Right lobe of liver (tissue), 6 donors: ENCODE results near the gene FOXP1. TPM values are rescaled to one million over a fixed set of nuclear protein-coding genes. Genes with fewer than 3 reads are reported as not detected.

Experiments used
- ATAC-seq, 4 donors: fragments of 200-7000 bp; cut with Tn5 transposase; one replicate each; pipeline ENCODE4 v1.9.1; 2020; ENCODE audit warnings: mild to moderate bottlenecking in 4 of 4, moderate library complexity in 4 of 4
- DNase-seq, 3 donors: peaks; one replicate each; pipeline ENCODE4 v3.0.0-alpha.2; 2020
- H3K27ac ChIP-seq, 3 donors: fragments of 200-600 bp; one replicate each; pipeline ENCODE4 v1.8.0; 2022
- H3K27me3 ChIP-seq, 2 donors: fragments of 200-600 bp; one replicate each; pipeline ENCODE4 v1.8.0; 2022
- H3K36me3 ChIP-seq, 4 donors: fragments of 200-600 bp; sonication (generic) in 1 of 4; one replicate each; pipeline versions ENCODE4 v1.5.1 to v1.8.0; 2017 to 2022; ENCODE audit warnings: control low read depth in 1 of 4
- H3K4me1 ChIP-seq, 4 donors: fragments of 200-600 bp; sonication (generic) in 1 of 4; one replicate each; pipeline versions ENCODE4 v1.5.1 to v1.8.0; 2017 to 2022; ENCODE audit warnings: control low read depth in 1 of 4
- H3K4me3 ChIP-seq, 3 donors: fragments of 200-600 bp; one replicate each; pipeline ENCODE4 v1.8.0; 2022
- H3K9me3 ChIP-seq, 4 donors: fragments of 200-600 bp; sonication (generic) in 1 of 4; one replicate each; pipeline versions ENCODE4 v1.5.1 to v1.8.0; 2017 to 2022; ENCODE audit warnings: control low read depth in 1 of 4
- POLR2A ChIP-seq: fragments of 450-650 bp; IDR thresholded peaks from one replicate; pipeline ENCODE4 v1.6.1; 2017; ENCODE audit warnings: antibody characterized with exemption, mild to moderate bottlenecking
- WGBS: methylation state at CpG from one replicate; pipeline ENCODE4 v1.1.6; 2018; ENCODE audit warnings: low coverage, low lambda C conversion rate; ENCODE audit not compliant: insufficient coverage; ENCODE audit errors: missing lambda C conversion rate; 5-methylcytosine and 5-hydroxymethylcytosine counted together
- intact Hi-C, 2 donors: fragments of 100-400 bp; cut with DNase I; formaldehyde crosslinking; loops; one replicate each; pipeline versions ENCODE4 v1.11.2 to v1.14.1; 2022
- total RNA-seq, 6 experiments: library from RNA; depleted of rRNA in 2 of 6; stranded (reverse); fragments of >200 nt in 2 of 6; fragmentation: NEBNext Ultra II Directional in 3 of 6; extraction: Animal tissue kit (Norgen Biotek cat#: 25700) in 3 of 6; gene quantifications; one replicate each; pipeline versions ENCODE4 v1.1.0 to v1.2.4, GENCODE V29; 2016 to 2023
- TF ChIP-seq, protein P1 (sequence below), 4 donors: fragments of 200-600 bp in 3 of 4; fragments of 450-650 bp in 1 of 4; IDR thresholded peaks; one replicate each; pipeline versions ENCODE4 v1.5.1 to v1.8.0; 2016 to 2022; ENCODE audit warnings: antibody characterized with exemption in 4 of 4, mild to moderate bottlenecking in 2 of 4
- donor health status: DM: no; HTN: yes; CAD: no.
- donor health status: DM: no; HTN: no; CAD: no.
- donor health status: DM: no; HTN: no; CAD: no.
- donor health status: DM: no; HTN: yes; CAD: no.
- donor health status: DM: no; HTN: yes; CAD: no.

Gene FOXP1
- total RNA-seq, 6 experiments from 2014 or later: 26.7 to 47.7 (median 35.2) TPM

DNA sequence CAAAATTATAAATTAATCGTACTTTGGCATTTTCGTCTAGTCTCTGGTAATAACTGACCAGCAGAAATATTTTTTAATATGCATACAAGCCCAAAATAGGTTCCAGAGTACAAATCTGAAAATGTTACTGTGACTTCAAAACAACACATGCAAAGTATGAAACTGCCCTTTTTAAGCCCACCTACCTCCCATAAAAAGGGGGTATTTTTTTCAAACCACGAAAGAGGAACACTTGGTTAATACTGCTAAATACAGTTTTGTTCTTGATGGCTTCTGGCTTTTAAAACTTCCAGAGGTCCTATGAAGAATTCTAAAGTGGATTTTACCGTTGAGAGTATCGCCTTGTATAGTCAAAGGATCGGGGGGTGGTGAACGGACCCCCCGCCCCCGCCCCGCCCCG lies 610.7 kb downstream of the FOXP1 start:
- H3K27ac ChIP-seq: no peak overlapping the region
- intact Hi-C loops: no loop called here
- H3K4me1 ChIP-seq: no peaks in the 10 kb centered on the region
- H3K36me3 ChIP-seq: peaks cover 4 to 63% (median 9%) of the 10 kb centered on the region in 4 donors
- H3K4me3 ChIP-seq: no peak overlapping the region
- TF ChIP-seq, protein P1, sequence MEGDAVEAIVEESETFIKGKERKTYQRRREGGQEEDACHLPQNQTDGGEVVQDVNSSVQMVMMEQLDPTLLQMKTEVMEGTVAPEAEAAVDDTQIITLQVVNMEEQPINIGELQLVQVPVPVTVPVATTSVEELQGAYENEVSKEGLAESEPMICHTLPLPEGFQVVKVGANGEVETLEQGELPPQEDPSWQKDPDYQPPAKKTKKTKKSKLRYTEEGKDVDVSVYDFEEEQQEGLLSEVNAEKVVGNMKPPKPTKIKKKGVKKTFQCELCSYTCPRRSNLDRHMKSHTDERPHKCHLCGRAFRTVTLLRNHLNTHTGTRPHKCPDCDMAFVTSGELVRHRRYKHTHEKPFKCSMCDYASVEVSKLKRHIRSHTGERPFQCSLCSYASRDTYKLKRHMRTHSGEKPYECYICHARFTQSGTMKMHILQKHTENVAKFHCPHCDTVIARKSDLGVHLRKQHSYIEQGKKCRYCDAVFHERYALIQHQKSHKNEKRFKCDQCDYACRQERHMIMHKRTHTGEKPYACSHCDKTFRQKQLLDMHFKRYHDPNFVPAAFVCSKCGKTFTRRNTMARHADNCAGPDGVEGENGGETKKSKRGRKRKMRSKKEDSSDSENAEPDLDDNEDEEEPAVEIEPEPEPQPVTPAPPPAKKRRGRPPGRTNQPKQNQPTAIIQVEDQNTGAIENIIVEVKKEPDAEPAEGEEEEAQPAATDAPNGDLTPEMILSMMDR (IDR thresholded peaks at IDR 0.05): no peak
- no peak for TF ChIP-seq POLR2A
- whole genome bisulfite sequencing: 91% methylated on average over 11 of the region's 11 CpGs
- DNase-seq: no peak
- no peak for ATAC-seq
- no peaks in the 10 kb centered on the region for H3K27me3 ChIP-seq
- H3K9me3 ChIP-seq: no peaks in the 10 kb centered on the region

DNA sequence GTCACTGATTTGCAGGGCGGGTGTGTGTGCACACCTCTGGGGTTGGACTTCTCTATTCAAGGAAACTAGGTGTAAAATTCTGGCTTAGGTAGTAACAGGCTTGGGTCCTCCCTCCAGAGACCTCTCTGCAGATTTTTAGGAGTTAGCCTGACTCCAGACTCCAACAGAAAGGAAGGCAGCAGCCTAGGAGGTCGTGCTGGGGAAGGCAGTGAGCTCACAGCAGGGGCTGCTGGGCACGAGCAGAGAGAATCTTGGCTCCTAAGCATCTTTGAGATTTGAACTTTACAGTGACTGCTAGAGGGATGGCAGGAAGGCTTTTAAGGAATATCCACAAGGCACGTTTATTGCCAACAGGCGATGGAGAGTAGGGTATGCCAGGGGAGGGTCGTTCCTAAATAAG lies 612.6 kb downstream of the FOXP1 start:
- WGBS: 85% methylated on average over 3 of the region's 6 CpGs
- intact Hi-C loops: no loop called here
- ATAC-seq: no peak

DNA sequence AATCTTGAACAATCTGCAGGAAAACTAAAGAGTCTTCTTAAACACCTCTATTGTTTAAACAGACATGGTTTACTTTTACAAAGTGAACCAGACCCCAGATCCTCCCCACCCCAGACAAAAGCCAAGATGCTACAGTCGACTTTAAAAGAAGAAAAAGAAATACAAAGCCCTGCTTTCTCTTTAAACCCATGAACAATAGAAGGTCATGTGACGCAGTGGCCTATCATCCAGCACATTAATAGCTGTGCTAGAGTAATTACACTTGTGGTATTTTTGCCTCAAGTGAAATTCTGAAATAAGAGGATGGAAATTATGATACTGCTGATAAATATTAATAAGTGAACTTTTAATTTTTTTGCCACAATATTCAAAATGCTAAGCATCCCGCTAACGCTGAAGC lies 613.4 kb downstream of the FOXP1 start:
- Histone ChIP-seq H3K27ac (no peak overlapping the region), H3K36me3 (peaks cover 0 to 52% (median 7%) of the 10 kb centered on the region in 4 donors), H3K9me3 (no peaks in the 10 kb centered on the region), H3K27me3 (no peaks in the 10 kb centered on the region), H3K4me3 (no peak overlapping the region), H3K4me1 (peaks cover 0 to 3% (median 0%) of the 10 kb centered on the region in 4 donors)
- DNase-seq (no peak), ATAC-seq (no peak)
- intact Hi-C loops: no loop called here
- WGBS: 90% methylated on average over 4 of the region's 4 CpGs
- TF ChIP-seq, protein P1 (IDR thresholded peaks at IDR 0.05): no peak
- no peak for TF ChIP-seq POLR2A

More for the DNA sequence above, 612.6 kb downstream of the FOXP1 start:
- no peak for TF ChIP-seq POLR2A
- TF ChIP-seq, protein P1 (IDR thresholded peaks at IDR 0.05): no peak
- no peak overlapping the region for H3K4me3 ChIP-seq
- peaks cover 0 to 3% (median 0%) of the 10 kb centered on the region in 4 donors for H3K4me1 ChIP-seq
- H3K27me3 ChIP-seq: no peaks in the 10 kb centered on the region
- no peaks in the 10 kb centered on the region for H3K9me3 ChIP-seq
- H3K27ac ChIP-seq: no peak overlapping the region
- peaks cover 0 to 51% (median 5%) of the 10 kb centered on the region in 4 donors for H3K36me3 ChIP-seq
- no peak for DNase-seq

DNA sequence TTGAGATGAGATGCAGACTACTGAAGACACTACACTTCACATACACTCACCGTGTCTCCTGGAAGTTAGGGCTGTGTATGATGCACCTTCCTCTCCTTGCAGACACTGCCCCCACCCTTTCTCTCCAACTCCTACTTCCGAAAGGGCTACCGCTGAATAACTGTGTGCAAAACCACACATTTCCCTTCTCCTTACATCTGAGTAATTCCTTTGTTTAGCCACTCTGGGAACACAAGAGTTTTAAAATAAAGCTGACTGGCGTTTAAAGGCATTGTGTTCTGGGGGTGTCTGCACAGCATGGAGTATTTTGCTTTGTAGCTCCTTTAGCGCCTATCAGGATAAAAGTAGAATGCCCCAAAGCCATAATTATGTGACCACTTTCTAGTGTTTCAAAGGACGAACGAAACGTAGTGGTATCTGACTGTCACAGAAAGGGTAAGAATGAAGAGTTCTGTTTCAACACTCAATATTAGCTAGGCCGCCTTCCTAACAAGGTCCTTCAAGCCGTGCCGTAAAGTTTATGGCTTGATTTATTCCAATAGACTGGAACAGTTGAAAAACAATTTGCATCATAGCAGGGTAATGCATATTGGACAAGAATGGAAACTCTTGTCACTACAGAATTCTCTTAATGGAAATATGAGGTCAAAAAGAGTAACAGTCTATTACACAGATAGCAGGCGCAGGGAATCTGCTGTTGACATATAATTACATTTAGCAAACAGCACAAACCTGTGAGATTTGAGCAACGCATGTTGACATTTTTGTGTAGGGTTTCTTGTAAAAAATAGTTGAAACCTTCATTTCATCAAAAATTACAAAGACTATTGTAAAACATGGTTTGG lies 619.9 kb downstream of the FOXP1 start:
- no peak for ATAC-seq
- TF ChIP-seq, protein P1 (IDR thresholded peaks at IDR 0.05): no peak
- TF ChIP-seq POLR2A: no peak
- no peak overlapping the region for H3K27ac ChIP-seq
- H3K36me3 ChIP-seq: peaks cover 3 to 52% (median 6%) of the 10 kb centered on the region in 4 donors
- H3K27me3 ChIP-seq: no peaks in the 10 kb centered on the region
- H3K4me3 ChIP-seq: no peak overlapping the region
- peaks cover 0 to 3% (median 0%) of the 10 kb centered on the region in 4 donors for H3K4me1 ChIP-seq
- intact Hi-C loops: no loop called here
- no peak for DNase-seq
- no peaks in the 10 kb centered on the region for H3K9me3 ChIP-seq
- WGBS: 93% methylated on average over 13 of the region's 13 CpGs
